Pancreas (tissue), 10 donors: ENCODE data around the gene TFAP2B. TPM values are rescaled to one million over a fixed set of nuclear protein-coding genes. Genes with fewer than 3 reads are reported as not detected.
A peak's percentile ranks its signal among the peaks of the same experiment; 100 is the strongest.

Experiments used
- ATAC-seq, 4 donors: fragments of 200-7000 bp; cut with Tn5 transposase; one replicate each; pipeline versions ENCODE4 v1.8.0 to v1.9.1; 2020; ENCODE audit warnings: mild to moderate bottlenecking in 4 of 4, moderate library complexity in 4 of 4
- DNase-seq, 6 donors: peaks; one replicate each; pipeline ENCODE4 v3.0.0-alpha.2; 2020
- FAIRE-seq: peaks from 2 replicates; lab custom pipeline; 2012; peaks lifted over from hg19 to GRCh38; lab: Jason Lieb, UNC
- H3K27ac ChIP-seq, 4 donors: fragments of 200-600 bp; sonication (generic); 1 replicate in 3 of 4; 2 replicates in 1 of 4; pipeline versions ENCODE4 v1.5.0 to v1.8.0; 2020
- H3K27me3 ChIP-seq, 4 donors: fragments of 200-600 bp; one replicate each; pipeline ENCODE4 v1.8.0; 2021
- H3K36me3 ChIP-seq, 3 donors: fragments of 200-600 bp; sonication (generic) in 1 of 3; one replicate each; pipeline versions ENCODE4 v1.5.0 to v1.8.0; 2020 to 2021
- H3K4me1 ChIP-seq, 3 donors: fragments of 200-600 bp; one replicate each; pipeline ENCODE4 v1.8.0; 2021
- H3K4me3 ChIP-seq, 4 donors: fragments of 200-600 bp; sonication (generic) in 2 of 4; one replicate each; pipeline versions ENCODE4 v1.5.0 to v1.8.0; 2020 to 2021
- H3K9me3 ChIP-seq, 4 donors: fragments of 200-600 bp; one replicate each; pipeline ENCODE4 v1.8.0; 2021
- WGBS, 2 donors: extraction: QIAGEN DNeasy Blood & Tissue Kit; methylation state at CpG; one replicate each; pipeline ENCODE4 v1.1.7; 2013; 5-methylcytosine and 5-hydroxymethylcytosine counted together
- intact Hi-C, 3 donors: fragments of 100-400 bp; cut with DNase I; formaldehyde crosslinking; loops; one replicate each; pipeline versions ENCODE4 v1.11.1 to v1.14.2; 2022
- polyA plus RNA-seq, 2 donors: library from polyadenylated mRNA; stranded (reverse); fragments of 200-250 nt; gene quantifications; one replicate each; pipeline ENCODE4 v1.2.3, GENCODE V29; 2013
- total RNA-seq, 6 donors: library from RNA; stranded (reverse); fragmentation: NEBNext Ultra II Directional in 4 of 6; extraction: Animal tissue kit (Norgen Biotek cat#: 25700) in 4 of 6; gene quantifications; one replicate each; pipeline versions ENCODE4 v1.2.1 to v1.2.4, GENCODE V29; 2021 to 2023
- TF ChIP-seq, protein P1 (sequence below), 4 donors: fragments of 200-600 bp; sonication (generic) in 3 of 4; IDR thresholded peaks; one replicate each; pipeline versions ENCODE4 v1.5.0 to v1.8.0; 2021; ENCODE audit warnings: antibody characterized with exemption in 4 of 4
- donor health status: healthy with polysubstance abuse.
- donor health status: DM: no; HTN: no; CAD: no; lungs with moderate emphysema.
- donor health status: DM: no; HTN: no; CAD: no.
- donor health status: control.
- donor health status: control.
- donor health status: Bipolar disorder and iron deficiency.
- donor health status: DM: yes; HTN: yes; CAD: no.
- donor health status: DM: no; HTN: no; CAD: no.
- donor health status: DM: no; HTN: no; CAD: no.
- donor health status: DM: yes; HTN: yes; CAD: no.

Gene TFAP2B
- total and polyA plus RNA-seq, 8 donors: not detected

DNA sequence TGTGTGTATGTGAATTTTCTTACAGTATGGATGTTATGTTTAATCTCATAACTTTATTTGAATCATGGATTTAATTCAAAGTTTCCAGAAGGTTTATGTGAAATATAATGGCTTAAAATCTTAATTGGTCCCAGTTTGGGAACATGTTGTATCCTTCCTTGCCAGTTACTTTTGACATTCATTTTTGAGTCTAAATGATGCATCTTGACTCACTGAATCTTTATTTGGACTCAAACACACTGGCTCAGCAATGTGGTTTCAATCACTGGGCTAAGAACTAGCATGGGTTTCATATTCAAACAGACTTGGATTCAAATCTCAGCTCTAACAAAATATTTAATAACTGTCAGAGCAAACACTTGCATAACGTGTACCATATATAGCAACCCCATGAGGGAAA lies 25.9 kb upstream of the TFAP2B start:
- Histone ChIP-seq H3K9me3 (no peaks in the 10 kb centered on the region), H3K27me3 (peaks cover 0 to 4% (median 0%) of the 10 kb centered on the region in 4 donors), H3K4me3 (no peak overlapping the region), H3K4me1 (no peaks in the 10 kb centered on the region), H3K27ac (no peak overlapping the region), H3K36me3 (no peaks in the 10 kb centered on the region)
- DNase-seq: no peak
- no peak for ATAC-seq
- intact Hi-C loops: no loop called here
- FAIRE-seq: no peak
- WGBS, 2 donors: 24 to 31% methylated on average over 1 of the region's 1 CpG
- TF ChIP-seq, protein P1, sequence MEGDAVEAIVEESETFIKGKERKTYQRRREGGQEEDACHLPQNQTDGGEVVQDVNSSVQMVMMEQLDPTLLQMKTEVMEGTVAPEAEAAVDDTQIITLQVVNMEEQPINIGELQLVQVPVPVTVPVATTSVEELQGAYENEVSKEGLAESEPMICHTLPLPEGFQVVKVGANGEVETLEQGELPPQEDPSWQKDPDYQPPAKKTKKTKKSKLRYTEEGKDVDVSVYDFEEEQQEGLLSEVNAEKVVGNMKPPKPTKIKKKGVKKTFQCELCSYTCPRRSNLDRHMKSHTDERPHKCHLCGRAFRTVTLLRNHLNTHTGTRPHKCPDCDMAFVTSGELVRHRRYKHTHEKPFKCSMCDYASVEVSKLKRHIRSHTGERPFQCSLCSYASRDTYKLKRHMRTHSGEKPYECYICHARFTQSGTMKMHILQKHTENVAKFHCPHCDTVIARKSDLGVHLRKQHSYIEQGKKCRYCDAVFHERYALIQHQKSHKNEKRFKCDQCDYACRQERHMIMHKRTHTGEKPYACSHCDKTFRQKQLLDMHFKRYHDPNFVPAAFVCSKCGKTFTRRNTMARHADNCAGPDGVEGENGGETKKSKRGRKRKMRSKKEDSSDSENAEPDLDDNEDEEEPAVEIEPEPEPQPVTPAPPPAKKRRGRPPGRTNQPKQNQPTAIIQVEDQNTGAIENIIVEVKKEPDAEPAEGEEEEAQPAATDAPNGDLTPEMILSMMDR (IDR thresholded peaks at IDR 0.05): no peak

DNA sequence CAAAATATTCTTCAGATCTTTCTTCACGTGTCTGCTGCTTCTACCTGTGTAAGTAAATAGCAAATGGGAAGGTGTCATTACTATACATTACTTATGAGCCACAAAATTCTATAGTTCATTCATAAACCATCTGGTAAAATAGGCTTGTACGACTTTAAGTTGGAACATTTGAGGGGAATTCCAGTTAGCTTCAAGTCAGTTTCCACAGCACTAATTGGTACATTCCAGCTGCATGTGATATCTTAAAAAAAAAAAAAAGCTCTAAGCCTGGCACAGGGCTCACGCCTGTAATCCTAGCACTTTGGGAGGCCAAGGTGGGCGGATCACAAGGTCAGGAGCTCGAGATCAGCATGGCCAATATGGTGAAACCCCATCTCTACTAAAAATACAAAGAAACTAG lies 23.1 kb upstream of the TFAP2B start:
- ATAC-seq: no peak
- Histone ChIP-seq H3K4me1 (no peaks in the 10 kb centered on the region), H3K9me3 (no peaks in the 10 kb centered on the region), H3K36me3 (no peaks in the 10 kb centered on the region), H3K27me3 (peaks cover 0 to 4% (median 0%) of the 10 kb centered on the region in 4 donors), H3K4me3 (no peak overlapping the region), H3K27ac (no peak overlapping the region)
- no peak for FAIRE-seq
- 26 to 37% methylated on average over 5 of the region's 5 CpGs for WGBS, 2 donors
- no peak for DNase-seq
- intact Hi-C loops: no loop called here
- TF ChIP-seq, protein P1 (IDR thresholded peaks at IDR 0.05): no peak

GRCh38 chr6:50804283-50804682 lies 14.4 kb upstream of the TFAP2B start:
- intact Hi-C loops: no loop called here
- Histone ChIP-seq H3K9me3 (no peaks in the 10 kb centered on the region), H3K4me1 (no peaks in the 10 kb centered on the region), H3K4me3 (no peak overlapping the region), H3K36me3 (no peaks in the 10 kb centered on the region), H3K27ac (no peak overlapping the region), H3K27me3 (no peaks in the 10 kb centered on the region)
- TF ChIP-seq, protein P1 (IDR thresholded peaks at IDR 0.05): no peak
- DNase-seq: no peak
- no peak for ATAC-seq
- FAIRE-seq: no peak

GRCh38 chr6:50807035-50807434 lies 11.6 kb upstream of the TFAP2B start:
- FAIRE-seq: no peak
- H3K36me3 ChIP-seq: no peaks in the 10 kb centered on the region
- DNase-seq: no peak
- no peak overlapping the region for H3K27ac ChIP-seq
- no peaks in the 10 kb centered on the region for H3K9me3 ChIP-seq
- H3K4me3 ChIP-seq: no peak overlapping the region
- intact Hi-C loops: no loop called here
- TF ChIP-seq, protein P1 (IDR thresholded peaks at IDR 0.05): no peak
- no peaks in the 10 kb centered on the region for H3K27me3 ChIP-seq
- no peaks in the 10 kb centered on the region for H3K4me1 ChIP-seq
- no peak for ATAC-seq

DNA sequence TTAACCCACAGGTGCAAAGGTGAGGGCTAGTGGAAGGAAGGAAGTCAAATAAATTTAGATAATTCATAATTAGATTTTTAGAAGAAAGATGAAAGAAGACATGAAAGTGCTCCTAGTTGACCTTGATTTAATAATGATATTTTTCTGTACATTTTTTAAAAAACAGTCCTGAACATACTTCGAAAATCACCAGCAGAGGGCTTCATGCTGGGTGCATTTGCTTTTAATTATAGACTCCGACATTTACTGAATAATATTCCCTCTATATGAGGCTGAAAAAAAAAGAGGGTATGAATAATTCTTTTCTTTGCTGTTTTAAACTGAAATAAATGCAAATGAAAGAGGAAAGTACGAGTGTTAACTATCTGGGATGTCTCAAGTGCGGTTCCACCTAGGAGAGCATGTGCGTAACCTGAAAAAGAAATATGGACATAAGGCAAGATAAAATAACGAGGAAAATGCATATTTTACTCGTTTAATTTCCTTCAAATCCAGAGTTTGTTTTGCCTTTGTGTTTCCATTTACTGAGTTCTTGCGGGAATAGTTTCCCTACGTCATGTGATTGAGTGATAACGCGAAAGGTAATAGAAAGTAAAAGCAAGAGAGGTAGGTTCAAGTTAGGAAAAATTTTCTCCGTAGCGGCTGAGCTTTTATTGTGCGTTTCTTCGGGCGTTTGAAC lies 3.1 kb upstream of the TFAP2B start:
- Histone ChIP-seq H3K36me3 (no peaks in the 10 kb centered on the region), H3K9me3 (no peaks in the 10 kb centered on the region), H3K4me3 (peak overlapping the region; percentile 4 to 45 (median 30)), H3K27ac (no peak overlapping the region), H3K4me1 (peaks cover 0 to 13% (median 0%) of the 10 kb centered on the region in 3 donors), H3K27me3 (peaks cover 2 to 24% (median 14%) of the 10 kb centered on the region in 4 donors)
- FAIRE-seq (no peak), ATAC-seq (peak; percentile 57 to 71 (median 66)), DNase-seq (no peak)
- TF ChIP-seq, protein P1 (IDR thresholded peaks at IDR 0.05): no peak
- intact Hi-C loops: loop anchor here in 1 of 3 donors (10.0 kb wide), 1 partner anchor 729 kb away; no protein-coding TSS in a partner anchor
- WGBS, 2 donors: 1 to 2% methylated on average over 16 of the region's 16 CpGs
